Pancreas (tissue), 10 donors: ENCODE results near the gene TAF1A. TPM values are rescaled to one million over a fixed set of nuclear protein-coding genes. Genes with fewer than 3 reads are reported as not detected.
"Not testable (repeated sequence)": the region's sequence is repeated elsewhere in the genome, so short reads cannot be mapped to it uniquely, and the experiment has no call there.

Experiments
- ATAC-seq, 4 donors: fragments of 200-7000 bp; cut with Tn5 transposase; one replicate each; pipeline versions ENCODE4 v1.8.0 to v1.9.1; 2020; ENCODE audit warnings: mild to moderate bottlenecking in 4 of 4, moderate library complexity in 4 of 4
- DNase-seq, 6 donors: peaks; one replicate each; pipeline ENCODE4 v3.0.0-alpha.2; 2020
- FAIRE-seq: peaks from 2 replicates; lab custom pipeline; 2012; peaks lifted over from hg19 to GRCh38; lab: Jason Lieb, UNC
- H3K27ac ChIP-seq, 4 donors: fragments of 200-600 bp; sonication (generic); 1 replicate in 3 of 4; 2 replicates in 1 of 4; pipeline versions ENCODE4 v1.5.0 to v1.8.0; 2020
- H3K27me3 ChIP-seq, 4 donors: fragments of 200-600 bp; one replicate each; pipeline ENCODE4 v1.8.0; 2021
- H3K36me3 ChIP-seq, 3 donors: fragments of 200-600 bp; sonication (generic) in 1 of 3; one replicate each; pipeline versions ENCODE4 v1.5.0 to v1.8.0; 2020 to 2021
- H3K4me1 ChIP-seq, 3 donors: fragments of 200-600 bp; one replicate each; pipeline ENCODE4 v1.8.0; 2021
- H3K4me3 ChIP-seq, 4 donors: fragments of 200-600 bp; sonication (generic) in 2 of 4; one replicate each; pipeline versions ENCODE4 v1.5.0 to v1.8.0; 2020 to 2021
- H3K9me3 ChIP-seq, 4 donors: fragments of 200-600 bp; one replicate each; pipeline ENCODE4 v1.8.0; 2021
- WGBS, 2 donors: extraction: QIAGEN DNeasy Blood & Tissue Kit; methylation state at CpG; one replicate each; pipeline ENCODE4 v1.1.7; 2013; 5-methylcytosine and 5-hydroxymethylcytosine counted together
- intact Hi-C, 3 donors: fragments of 100-400 bp; cut with DNase I; formaldehyde crosslinking; loops; one replicate each; pipeline versions ENCODE4 v1.11.1 to v1.14.2; 2022
- polyA plus RNA-seq, 2 donors: library from polyadenylated mRNA; stranded (reverse); fragments of 200-250 nt; gene quantifications; one replicate each; pipeline ENCODE4 v1.2.3, GENCODE V29; 2013
- total RNA-seq, 6 donors: library from RNA; stranded (reverse); fragmentation: NEBNext Ultra II Directional in 4 of 6; extraction: Animal tissue kit (Norgen Biotek cat#: 25700) in 4 of 6; gene quantifications; one replicate each; pipeline versions ENCODE4 v1.2.1 to v1.2.4, GENCODE V29; 2021 to 2023
- TF ChIP-seq, protein P1 (sequence below), 4 donors: fragments of 200-600 bp; sonication (generic) in 3 of 4; IDR thresholded peaks; one replicate each; pipeline versions ENCODE4 v1.5.0 to v1.8.0; 2021; ENCODE audit warnings: antibody characterized with exemption in 4 of 4
- donor health status: healthy with polysubstance abuse.
- donor health status: DM: no; HTN: no; CAD: no; lungs with moderate emphysema.
- donor health status: DM: no; HTN: no; CAD: no.
- donor health status: control.
- donor health status: control.
- donor health status: Bipolar disorder and iron deficiency.
- donor health status: DM: yes; HTN: yes; CAD: no.
- donor health status: DM: no; HTN: no; CAD: no.
- donor health status: DM: no; HTN: no; CAD: no.
- donor health status: DM: yes; HTN: yes; CAD: no.

Gene TAF1A
- total and polyA plus RNA-seq, 8 donors, result 1.4 to 4.1 (median 2.0) TPM

DNA sequence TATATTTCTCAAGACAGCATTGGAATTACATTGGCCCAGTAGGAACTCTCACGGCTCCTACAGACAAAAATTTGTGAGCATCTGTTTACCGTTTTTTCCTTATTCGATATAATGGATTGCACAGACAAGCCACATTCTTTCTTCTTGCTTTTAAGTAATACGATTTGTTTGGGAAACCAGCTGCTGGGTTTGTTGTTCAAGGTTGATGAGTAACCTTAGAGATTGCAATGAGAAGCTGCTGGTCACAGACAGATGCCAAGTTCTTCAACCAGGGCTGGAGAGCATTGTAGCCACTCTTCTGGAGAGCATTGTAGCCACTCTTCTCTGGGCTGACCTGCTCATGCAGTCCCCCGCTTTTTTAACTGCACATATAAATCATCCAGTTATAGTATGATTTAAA lies 26.8 kb upstream of the TAF1A start:
- Histone ChIP-seq H3K36me3 (no peaks in the 10 kb centered on the region), H3K27ac (peak overlapping the region; percentile 56 to 80 (median 67)), H3K9me3 (no peaks in the 10 kb centered on the region), H3K4me3 (no peak overlapping the region), H3K27me3 (no peaks in the 10 kb centered on the region), H3K4me1 (peaks cover 0 to 17% (median 5%) of the 10 kb centered on the region in 3 donors)
- ATAC-seq (peak; percentile 39 to 60 (median 46)), FAIRE-seq (no peak), DNase-seq (peak in 4 of 6 donors; percentile 14 to 60 (median 48))
- intact Hi-C loops, result no loop called here
- TF ChIP-seq, protein P1, sequence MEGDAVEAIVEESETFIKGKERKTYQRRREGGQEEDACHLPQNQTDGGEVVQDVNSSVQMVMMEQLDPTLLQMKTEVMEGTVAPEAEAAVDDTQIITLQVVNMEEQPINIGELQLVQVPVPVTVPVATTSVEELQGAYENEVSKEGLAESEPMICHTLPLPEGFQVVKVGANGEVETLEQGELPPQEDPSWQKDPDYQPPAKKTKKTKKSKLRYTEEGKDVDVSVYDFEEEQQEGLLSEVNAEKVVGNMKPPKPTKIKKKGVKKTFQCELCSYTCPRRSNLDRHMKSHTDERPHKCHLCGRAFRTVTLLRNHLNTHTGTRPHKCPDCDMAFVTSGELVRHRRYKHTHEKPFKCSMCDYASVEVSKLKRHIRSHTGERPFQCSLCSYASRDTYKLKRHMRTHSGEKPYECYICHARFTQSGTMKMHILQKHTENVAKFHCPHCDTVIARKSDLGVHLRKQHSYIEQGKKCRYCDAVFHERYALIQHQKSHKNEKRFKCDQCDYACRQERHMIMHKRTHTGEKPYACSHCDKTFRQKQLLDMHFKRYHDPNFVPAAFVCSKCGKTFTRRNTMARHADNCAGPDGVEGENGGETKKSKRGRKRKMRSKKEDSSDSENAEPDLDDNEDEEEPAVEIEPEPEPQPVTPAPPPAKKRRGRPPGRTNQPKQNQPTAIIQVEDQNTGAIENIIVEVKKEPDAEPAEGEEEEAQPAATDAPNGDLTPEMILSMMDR (IDR thresholded peaks at IDR 0.05), result no peak
- 20 to 23% methylated on average over 5 of the region's 5 CpGs for WGBS, 2 donors

DNA sequence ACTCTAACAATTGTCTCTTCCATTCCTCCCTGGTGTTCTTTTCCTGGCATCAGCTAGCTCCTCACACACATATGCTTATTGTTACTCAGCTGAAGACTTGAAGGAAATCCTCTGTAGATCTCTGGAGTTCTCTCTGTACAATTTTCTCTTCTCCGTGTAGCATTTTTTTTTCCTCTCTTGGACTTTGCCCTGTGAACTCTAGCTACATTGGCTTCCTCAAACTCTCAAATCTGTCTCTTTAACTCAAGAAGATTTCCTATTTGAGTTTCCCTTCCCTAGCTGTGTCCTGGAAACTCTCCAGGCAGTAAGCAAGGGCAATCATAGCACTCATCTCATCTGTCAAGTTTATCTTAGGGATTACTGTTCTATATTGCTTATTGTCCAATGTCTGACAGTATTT lies 23.9 kb upstream of the TAF1A start:
- FAIRE-seq (no peak), DNase-seq (no peak), ATAC-seq (no peak)
- WGBS, 2 donors, result 10 to 27% methylated on average over 1 of the region's 1 CpG
- Histone ChIP-seq H3K9me3 (no peaks in the 10 kb centered on the region), H3K27me3 (no peaks in the 10 kb centered on the region), H3K36me3 (no peaks in the 10 kb centered on the region), H3K27ac (no peak overlapping the region), H3K4me3 (no peak overlapping the region), H3K4me1 (peaks cover 0 to 6% (median 5%) of the 10 kb centered on the region in 3 donors)
- TF ChIP-seq, protein P1 (IDR thresholded peaks at IDR 0.05), result no peak
- intact Hi-C loops, result no loop called here

DNA sequence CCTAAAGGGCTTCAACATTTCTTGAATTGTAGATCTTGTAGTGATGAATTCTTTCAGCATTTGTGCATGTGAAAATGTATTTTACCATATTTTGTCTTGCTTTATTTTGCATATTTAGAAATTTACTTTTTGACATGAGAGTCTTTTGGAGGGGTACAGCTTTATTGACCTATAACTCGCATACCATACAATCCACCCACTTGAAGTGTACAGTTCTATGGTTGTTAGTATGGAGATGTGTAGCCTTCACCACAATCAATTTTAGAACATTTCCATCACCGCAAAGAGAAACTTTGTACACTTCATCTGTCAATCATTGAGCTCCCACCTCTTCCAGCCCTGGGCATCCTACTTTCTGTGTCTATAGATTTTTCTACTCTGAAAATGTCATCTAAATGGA lies 21.0 kb upstream of the TAF1A start:
- no peaks in the 10 kb centered on the region for H3K27me3 ChIP-seq
- WGBS, 2 donors, result 93 to 97% methylated on average over 2 of the region's 2 CpGs
- DNase-seq (no peak), FAIRE-seq (no peak), ATAC-seq (no peak)
- H3K4me1 ChIP-seq, result no peaks in the 10 kb centered on the region
- no peak overlapping the region for H3K4me3 ChIP-seq
- no peaks in the 10 kb centered on the region for H3K9me3 ChIP-seq
- TF ChIP-seq, protein P1 (IDR thresholded peaks at IDR 0.05), result no peak
- intact Hi-C loops, result no loop called here
- no peak overlapping the region for H3K27ac ChIP-seq
- H3K36me3 ChIP-seq, result no peaks in the 10 kb centered on the region

DNA sequence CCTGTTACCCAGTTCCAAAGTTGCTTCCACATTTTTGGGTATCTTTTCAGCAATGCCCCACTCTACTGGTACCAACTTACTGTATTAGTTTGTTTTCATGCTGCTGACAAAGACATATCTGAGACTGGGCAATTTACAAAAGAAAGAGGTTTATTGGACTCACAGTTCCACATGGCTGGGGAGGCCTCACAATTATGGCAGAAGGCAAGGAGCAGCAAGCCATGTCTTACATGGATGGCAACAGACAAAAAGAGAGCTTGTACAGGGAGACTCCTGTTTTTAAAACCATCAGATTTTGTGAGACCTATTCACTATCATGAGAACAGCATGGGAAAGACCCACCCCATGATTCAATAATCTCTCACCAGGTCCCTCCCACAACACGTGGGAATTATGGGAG lies 19.4 kb upstream of the TAF1A start:
- WGBS, 2 donors, result 49 to 61% methylated on average over 1 of the region's 1 CpG
- H3K36me3 ChIP-seq, FAIRE-seq, H3K4me3 ChIP-seq, ATAC-seq, H3K9me3 ChIP-seq, H3K4me1 ChIP-seq, intact Hi-C loops, H3K27ac ChIP-seq, DNase-seq, H3K27me3 ChIP-seq: not testable (repeated sequence)

DNA sequence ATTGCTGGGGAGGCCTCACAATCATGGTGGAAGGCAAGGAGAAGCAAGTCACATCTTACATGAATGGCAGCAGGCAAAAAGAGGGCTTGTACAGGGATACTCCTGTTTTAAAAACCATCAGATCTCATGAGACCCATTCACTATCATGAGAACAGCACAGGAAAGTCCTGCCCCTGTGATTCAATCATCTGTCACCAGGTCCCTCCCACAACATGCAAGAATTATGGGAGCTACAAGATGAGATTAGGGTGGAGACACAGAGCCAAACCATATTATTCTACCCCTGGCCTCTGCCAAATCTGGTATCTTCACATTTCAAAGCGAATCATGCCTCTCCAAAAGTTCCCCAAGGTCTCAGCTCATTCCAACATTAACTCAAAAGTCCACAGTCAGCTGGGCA lies 17.0 kb upstream of the TAF1A start:
- DNase-seq (no peak), ATAC-seq (no peak), FAIRE-seq (no peak)
- Histone ChIP-seq H3K9me3 (no peaks in the 10 kb centered on the region), H3K27ac (no peak overlapping the region), H3K4me3 (no peak overlapping the region), H3K4me1 (no peaks in the 10 kb centered on the region), H3K27me3 (no peaks in the 10 kb centered on the region), H3K36me3 (no peaks in the 10 kb centered on the region)
- TF ChIP-seq, protein P1 (IDR thresholded peaks at IDR 0.05), result no peak
- WGBS, 2 donors, result 61 to 67% methylated on average over 1 of the region's 1 CpG
- intact Hi-C loops, result no loop called here
